Endothelial cell of umbilical vein (primary cell): Measurements from ENCODE around the gene AP3S2. TPM values are rescaled to one million over a fixed set of nuclear protein-coding genes. Genes with fewer than 3 reads are reported as not detected.

Experiments
- BruUV-seq: library from RNA; stranded (reverse); fragments of 400-500 nt; replicated peaks from 2 replicates; lab custom pipeline; 2021; lab: Mats Ljungman, UMichigan
- CTCF ChIA-PET: fragments of 300-600, 350-600 bp; sonication (Branson Sonifier 250); formaldehyde crosslinking; loops from one replicate; lab custom pipeline; 2021; ENCODE audit warnings: antibody characterized with exemption, inconsistent platforms; lab: Charles Lee
- POLR2A ChIA-PET: fragments of 300-600, 350-600 bp; sonication (Branson Sonifier 250); formaldehyde crosslinking; loops from one replicate; lab custom pipeline; 2021; ENCODE audit warnings: antibody characterized with exemption, inconsistent platforms; lab: Charles Lee
- DNase-seq: peaks from one replicate; pipeline ENCODE4 v3.0.0-alpha.2; 2011; ENCODE audit warnings: low read depth, low spot score
- FAIRE-seq: peaks from 2 replicates; lab custom pipeline; 2011; peaks lifted over from hg19 to GRCh38; lab: Jason Lieb, UNC
- H2AFZ ChIP-seq: 2 replicates; pipeline ENCODE4 v1.6.0; 2012; ENCODE audit warnings: low read depth, low read length, control low read depth, inconsistent platforms
- H3K27ac ChIP-seq: 2 replicates; pipeline ENCODE4 v1.5.1; 2011; ENCODE audit warnings: low read depth, mild to moderate bottlenecking, control low read depth, low read length, moderate library complexity; ENCODE audit not compliant: insufficient read depth
- H3K27me3 ChIP-seq, 2 experiments: 2 replicates each; pipeline versions ENCODE4 v1.6.0 to v1.6.1; 2011; ENCODE audit warnings: low read length in 2 of 2, mixed read lengths in 1 of 2; ENCODE audit not compliant: control insufficient read depth in 2 of 2, insufficient read depth in 2 of 2
- H3K36me3 ChIP-seq, 2 experiments: 2 replicates in 1 of 2; 3 replicates in 1 of 2; pipeline ENCODE4 v1.5.1; 2011; ENCODE audit warnings: low read length in 2 of 2, mild to moderate bottlenecking in 1 of 2, moderate library complexity in 1 of 2; ENCODE audit not compliant: control insufficient read depth in 2 of 2, insufficient read depth in 2 of 2; ENCODE audit errors: extremely low read depth in 1 of 2
- H3K4me1 ChIP-seq: 3 replicates; pipeline ENCODE4 v1.5.1; 2011; ENCODE audit warnings: mild to moderate bottlenecking, low read length; ENCODE audit not compliant: control insufficient read depth, insufficient read depth; ENCODE audit errors: extremely low read depth
- H3K4me2 ChIP-seq: 2 replicates; pipeline ENCODE4 v1.6.1; 2011; ENCODE audit warnings: low read length, control low read depth, mixed read lengths; ENCODE audit not compliant: insufficient read depth
- H3K4me3 ChIP-seq, 3 experiments: fragments of 200-600 bp in 1 of 3; sonication (generic), shearing (Covaris generic) in 1 of 3; replicated peaks in 1 of 3; 2 replicates each; pipeline ENCODE4 v1.5.1; 2011 to 2016; ENCODE audit warnings: control low read depth in 3 of 3, low read length in 3 of 3, mild to moderate bottlenecking in 2 of 3, inconsistent platforms in 1 of 3, low read depth in 1 of 3, moderate library complexity in 1 of 3; ENCODE audit not compliant: insufficient read depth in 1 of 3
- H3K79me2 ChIP-seq: 2 replicates; pipeline ENCODE4 v1.6.0; 2012; ENCODE audit warnings: low read length, inconsistent platforms; ENCODE audit not compliant: control insufficient read depth, insufficient read depth
- H3K9ac ChIP-seq: replicated peaks from 2 replicates; pipeline ENCODE3; 2011; ENCODE audit warnings: low read length, control low read depth; ENCODE audit not compliant: insufficient read depth; ENCODE audit errors: extremely low read depth
- H3K9me1 ChIP-seq: replicated peaks from 3 replicates; pipeline ENCODE4 v1.6.0; 2011; ENCODE audit warnings: mild to moderate bottlenecking, low read length; ENCODE audit not compliant: control insufficient read depth, insufficient read depth; ENCODE audit errors: extremely low read depth
- H3K9me3 ChIP-seq: replicated peaks from 2 replicates; pipeline ENCODE4 v1.5.1; 2012; ENCODE audit warnings: low read length, inconsistent platforms; ENCODE audit not compliant: control insufficient read depth, insufficient read depth
- H4K20me1 ChIP-seq: replicated peaks from 2 replicates; pipeline ENCODE3; 2011; ENCODE audit warnings: mild to moderate bottlenecking, low read length; ENCODE audit not compliant: control insufficient read depth, insufficient read depth; ENCODE audit errors: extremely low read depth
- EZH2 ChIP-seq: IDR thresholded peaks from 2 replicates; pipeline ENCODE4 v1.6.1; 2012; ENCODE audit warnings: borderline replicate concordance, low read depth, mild to moderate bottlenecking, moderate library complexity, low read length, inconsistent platforms; ENCODE audit not compliant: severe bottlenecking
- FOS ChIP-seq: IDR thresholded peaks from 2 replicates; pipeline ENCODE4 v1.6.1; 2011; ENCODE audit warnings: mild to moderate bottlenecking, low read length, moderate library complexity, borderline replicate concordance; ENCODE audit not compliant: insufficient read depth
- GATA2 ChIP-seq: IDR thresholded peaks from 2 replicates; pipeline ENCODE4 v1.7.0; 2011; ENCODE audit warnings: low read depth, mild to moderate bottlenecking, moderate library complexity, mixed read lengths, low read length; ENCODE audit not compliant: insufficient read length, insufficient read depth
- JUN ChIP-seq: IDR thresholded peaks from 2 replicates; pipeline ENCODE4 v1.6.1; 2011; ENCODE audit warnings: borderline replicate concordance, low read depth; ENCODE audit not compliant: insufficient read length, insufficient read depth
- MYC ChIP-seq: IDR thresholded peaks from one replicate; pipeline ENCODE4 v1.6.1; 2011; ENCODE audit warnings: mild to moderate bottlenecking, low read depth, low read length
- POLR2A ChIP-seq: IDR thresholded peaks from 2 replicates; pipeline ENCODE4 v1.6.1; 2012; ENCODE audit warnings: low read depth, mild to moderate bottlenecking, control low read depth, low read length
- POLR2AphosphoS5 ChIP-seq: IDR thresholded peaks from 2 replicates; pipeline ENCODE4 v1.6.1; 2012; ENCODE audit warnings: low read depth, mild to moderate bottlenecking, control low read depth, low read length, moderate library complexity; ENCODE audit not compliant: insufficient read depth
- dilution Hi-C: fragments of 300-500 bp; cut with MboI; formaldehyde crosslinking; loops from one replicate; pipeline ENCODE4 v1.15.0; 2019; ENCODE audit warnings: low sequenced_read_pairs; ENCODE audit not compliant: extremely low pct_ligation_motif_present
- intact Hi-C: fragments of 100-400 bp; cut with micrococcal nuclease; formaldehyde crosslinking; loops from one replicate; pipeline ENCODE4 v1.10.0; 2022
- polyA plus RNA-seq, 4 experiments: library from polyadenylated mRNA; depleted of rRNA in 3 of 4; stranded (reverse) in 3 of 4; unstranded in 1 of 4; fragments of >200 nt; gene quantifications; 2 replicates each; pipeline versions ENCODE4 v1.2.1 to v1.2.3, GENCODE V29; 2011 to 2012; ENCODE audit warnings: missing spikeins in 1 of 4
- total RNA-seq: library from RNA; stranded (reverse); gene quantifications from 2 replicates; pipeline ENCODE4 v1.2.3, GENCODE V29; 2021
- TF ChIP-seq, protein P1 (sequence below): IDR thresholded peaks from 2 replicates; pipeline ENCODE4 v1.6.1; 2011; ENCODE audit not compliant: insufficient read depth, insufficient read length
- TF ChIP-seq, protein P2 (sequence below), 2 donors: IDR thresholded peaks; 1 replicate in 1 of 2; 2 replicates in 1 of 2; pipeline ENCODE4 v1.5.1; 2011; ENCODE audit warnings: low read length in 2 of 2, mild to moderate bottlenecking in 2 of 2, moderate library complexity in 2 of 2, control low read depth in 1 of 2, inconsistent platforms in 1 of 2, low read depth in 1 of 2; ENCODE audit not compliant: insufficient read depth in 1 of 2; ENCODE audit errors: extremely low read depth in 1 of 2

The AP3S2 gene
- total and polyA plus RNA-seq, 2 donors (not counting 3 experiments of a cell fraction or from before 2014, with no cell fraction given), result 14.6 to 31.1 TPM

DNA sequence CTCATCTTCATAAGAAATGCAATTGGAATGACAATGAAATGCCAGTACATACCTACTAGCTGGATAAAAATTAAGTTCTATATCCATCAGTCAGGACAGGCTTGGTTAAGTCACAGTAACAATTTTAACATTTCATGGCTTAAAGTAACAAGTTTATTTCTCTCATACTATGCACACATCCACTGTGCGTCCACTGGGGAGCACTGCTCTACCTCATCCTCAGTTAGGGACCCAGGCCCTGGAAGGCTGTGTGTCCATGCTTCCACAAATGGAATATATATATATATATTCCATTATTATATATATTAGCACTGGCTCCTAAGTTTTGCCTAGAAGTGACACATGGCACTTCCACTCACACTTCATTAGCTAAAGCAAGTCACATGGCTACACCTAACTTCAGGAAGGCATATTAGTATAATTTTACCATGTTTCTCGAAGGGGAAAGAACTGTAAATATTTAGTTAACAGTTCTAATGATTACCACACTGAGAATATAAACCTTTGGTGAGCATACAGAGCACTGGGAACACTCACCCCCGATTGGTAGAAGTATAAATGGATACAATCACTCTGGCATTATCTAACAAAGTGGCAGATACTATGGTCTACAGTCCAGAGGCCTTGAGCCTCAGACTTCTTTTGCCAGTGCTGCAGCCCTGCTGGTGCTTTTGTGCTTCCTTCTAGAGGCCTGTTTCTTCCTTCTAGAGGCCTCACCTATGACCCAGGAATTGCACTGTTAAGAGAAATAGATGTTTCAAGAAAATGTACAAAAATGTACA, 28.6 kb downstream of the AP3S2 start:
- no peak for FAIRE-seq
- Histone ChIP-seq H3K27ac (no peak overlapping the region), H3K36me3 (peaks cover 0 to 5% of the 10 kb centered on the region in 2 experiments), H3K4me3 (no peak overlapping the region), H3K79me2 (no peaks in the 10 kb centered on the region), H3K4me2 (no peak overlapping the region), H3K9ac (no peak overlapping the region), H3K9me1 (no peaks in the 10 kb centered on the region), H3K9me3 (no peaks in the 10 kb centered on the region), H3K27me3 (no peaks in the 10 kb centered on the region), H3K4me1 (no peaks in the 10 kb centered on the region), H4K20me1 (no peaks in the 10 kb centered on the region), H2AFZ (no peak overlapping the region)
- no peak for DNase-seq
- POLR2A ChIA-PET, result no interaction called here
- TF ChIP-seq EZH2 (no peak), POLR2A (no peak), MYC (no peak), POLR2AphosphoS5 (no peak), JUN (no peak), FOS (no peak), GATA2 (no peak)
- TF ChIP-seq, protein P1, sequence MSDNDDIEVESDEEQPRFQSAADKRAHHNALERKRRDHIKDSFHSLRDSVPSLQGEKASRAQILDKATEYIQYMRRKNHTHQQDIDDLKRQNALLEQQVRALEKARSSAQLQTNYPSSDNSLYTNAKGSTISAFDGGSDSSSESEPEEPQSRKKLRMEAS, result no peak
- TF ChIP-seq, protein P2, sequence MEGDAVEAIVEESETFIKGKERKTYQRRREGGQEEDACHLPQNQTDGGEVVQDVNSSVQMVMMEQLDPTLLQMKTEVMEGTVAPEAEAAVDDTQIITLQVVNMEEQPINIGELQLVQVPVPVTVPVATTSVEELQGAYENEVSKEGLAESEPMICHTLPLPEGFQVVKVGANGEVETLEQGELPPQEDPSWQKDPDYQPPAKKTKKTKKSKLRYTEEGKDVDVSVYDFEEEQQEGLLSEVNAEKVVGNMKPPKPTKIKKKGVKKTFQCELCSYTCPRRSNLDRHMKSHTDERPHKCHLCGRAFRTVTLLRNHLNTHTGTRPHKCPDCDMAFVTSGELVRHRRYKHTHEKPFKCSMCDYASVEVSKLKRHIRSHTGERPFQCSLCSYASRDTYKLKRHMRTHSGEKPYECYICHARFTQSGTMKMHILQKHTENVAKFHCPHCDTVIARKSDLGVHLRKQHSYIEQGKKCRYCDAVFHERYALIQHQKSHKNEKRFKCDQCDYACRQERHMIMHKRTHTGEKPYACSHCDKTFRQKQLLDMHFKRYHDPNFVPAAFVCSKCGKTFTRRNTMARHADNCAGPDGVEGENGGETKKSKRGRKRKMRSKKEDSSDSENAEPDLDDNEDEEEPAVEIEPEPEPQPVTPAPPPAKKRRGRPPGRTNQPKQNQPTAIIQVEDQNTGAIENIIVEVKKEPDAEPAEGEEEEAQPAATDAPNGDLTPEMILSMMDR (IDR thresholded peaks at IDR 0.05; ENCODE audit: extremely low read depth in 1 of 2, insufficient read depth in 1 of 2, low read depth in 1 of 2, low read length in 2 of 2), result no peak
- intact Hi-C loops, result no loop called here
- CTCF ChIA-PET, result interaction anchor here (0.7 to 2.0 kb wide), 6 partner anchors 9 to 104 kb away, joined by 3 to 16 read pairs (median 6); partner anchors contain the start of gene MESP2
- dilution Hi-C loops, result loop anchor here (25.0 kb wide), 1 partner anchor 103 kb away; the partner anchor contains the start of gene MESP1
- BruUV-seq, result no TSS peak
